Ovary (tissue), 10 donors: ENCODE data around the gene IL18. TPM values are rescaled to one million over a fixed set of nuclear protein-coding genes. Genes with fewer than 3 reads are reported as not detected.

Source experiments
- DNase-seq, 5 donors: peaks; one replicate each; pipeline ENCODE4 v3.0.0-alpha.2; 2019 to 2020
- H3K27ac ChIP-seq, 2 donors: fragments of 200-600 bp; one replicate each; pipeline versions ENCODE4 v1.5.1 to v1.8.0; 2019 to 2022
- H3K27me3 ChIP-seq: fragments of 200-600 bp; one replicate; pipeline ENCODE4 v1.8.0; 2022
- H3K36me3 ChIP-seq: fragments of 200-600 bp; sonication (generic); one replicate; pipeline ENCODE4 v1.5.1; 2019
- H3K4me1 ChIP-seq: one replicate; pipeline ENCODE4 v1.8.1; 2013; ENCODE audit warnings: mild to moderate bottlenecking, moderate library complexity; ENCODE audit not compliant: insufficient read depth
- H3K4me3 ChIP-seq: fragments of 200-600 bp; sonication (generic); one replicate; pipeline ENCODE4 v1.5.1; 2017
- H3K9me3 ChIP-seq, 2 donors: fragments of 200-600 bp in 1 of 2; sonication (generic) in 1 of 2; one replicate each; pipeline versions ENCODE4 v1.5.1 to v1.8.1; 2013 to 2019; ENCODE audit warnings: mild to moderate bottlenecking in 1 of 2, moderate library complexity in 1 of 2
- EP300 ChIP-seq: sonication (generic); formaldehyde crosslinking; IDR thresholded peaks from one replicate; pipeline ENCODE4 v1.6.1; 2017; ENCODE audit warnings: antibody characterized with exemption
- POLR2A ChIP-seq: fragments of 450-650 bp; IDR thresholded peaks from one replicate; pipeline ENCODE4 v1.6.1; 2017; ENCODE audit warnings: antibody characterized with exemption, mild to moderate bottlenecking, moderate library complexity
- WGBS, 3 donors: extraction: QIAGEN DNeasy Blood & Tissue Kit in 1 of 3; methylation state at CpG; one replicate each; pipeline versions ENCODE4 v1.1.5 to v1.1.7; 2013 to 2017; 5-methylcytosine and 5-hydroxymethylcytosine counted together
- intact Hi-C, 4 donors: fragments of 100-400 bp; cut with DNase I; formaldehyde crosslinking; loops; one replicate each; pipeline versions ENCODE4 v1.11.0 to v1.15.1; 2022 to 2023
- long read RNA-seq, 3 donors: library from polyadenylated mRNA in 2 of 3; unstranded in 2 of 3; transcript quantifications; one replicate each; pipeline ENCODE4 v2.0.0 and lab custom pipeline, GENCODE V29; 2021 to 2026
- polyA plus RNA-seq, 2 donors: library from polyadenylated mRNA; stranded (reverse); fragments of 200-250 nt in 1 of 2; fragments of 350-450 nt in 1 of 2; fragmentation: Illumina TruSeq in 1 of 2; extraction: RNeasy Lipid Tissue Mini Kit (QIAGEN cat#74804) in 1 of 2; gene quantifications; one replicate each; pipeline ENCODE4 v1.2.3, GENCODE V29; 2013 to 2014
- total RNA-seq, 7 donors: library from RNA; depleted of rRNA in 2 of 7; stranded (reverse); fragments of >200 nt in 2 of 7; fragmentation: NEBNext Ultra II Directional in 3 of 7; extraction: Animal tissue kit (Norgen Biotek cat#: 25700) in 3 of 7; gene quantifications; one replicate each; pipeline versions ENCODE4 v1.1.0 to v1.2.4, GENCODE V29; 2016 to 2023
- TF ChIP-seq, protein P1 (sequence below), 3 donors: fragments of 450-650 bp in 2 of 3; fragments of 200-600 bp in 1 of 3; IDR thresholded peaks; one replicate each; pipeline versions ENCODE4 v1.5.1 to v1.8.0; 2016 to 2022; ENCODE audit warnings: antibody characterized with exemption in 3 of 3, mild to moderate bottlenecking in 1 of 3
- donor health status: DM: no; HTN: no; CAD: no; lungs with moderate emphysema.
- donor health status: DM: no; HTN: no; CAD: no.
- donor health status: Bipolar disorder and iron deficiency.
- donor health status: DM: yes; HTN: yes; CAD: no.
- donor health status: DM: no; HTN: no; CAD: no.
- donor health status: DM: yes; HTN: yes; CAD: no.

IL18 gene
- total RNA-seq (10 to 100 TPM in 1 of 7 donors, 1 to 10 TPM in 6; 1.7 to 17.1 (median 3.5) TPM), polyA plus RNA-seq (1 to 10 TPM; 2.2 to 7.7 TPM)
- long read RNA-seq, donor 1, partial matches to known transcripts: 1 of 2 reads
- long read RNA-seq, donor 1, other reads (novel, unspliced or antisense): 1 of 2 reads
- long read RNA-seq, donor 2: 0 reads
- long read RNA-seq, donor 3, partial matches to known transcripts: 0 of 1 reads
- long read RNA-seq, donor 3, other reads (novel, unspliced or antisense): 1 of 1 reads

DNA sequence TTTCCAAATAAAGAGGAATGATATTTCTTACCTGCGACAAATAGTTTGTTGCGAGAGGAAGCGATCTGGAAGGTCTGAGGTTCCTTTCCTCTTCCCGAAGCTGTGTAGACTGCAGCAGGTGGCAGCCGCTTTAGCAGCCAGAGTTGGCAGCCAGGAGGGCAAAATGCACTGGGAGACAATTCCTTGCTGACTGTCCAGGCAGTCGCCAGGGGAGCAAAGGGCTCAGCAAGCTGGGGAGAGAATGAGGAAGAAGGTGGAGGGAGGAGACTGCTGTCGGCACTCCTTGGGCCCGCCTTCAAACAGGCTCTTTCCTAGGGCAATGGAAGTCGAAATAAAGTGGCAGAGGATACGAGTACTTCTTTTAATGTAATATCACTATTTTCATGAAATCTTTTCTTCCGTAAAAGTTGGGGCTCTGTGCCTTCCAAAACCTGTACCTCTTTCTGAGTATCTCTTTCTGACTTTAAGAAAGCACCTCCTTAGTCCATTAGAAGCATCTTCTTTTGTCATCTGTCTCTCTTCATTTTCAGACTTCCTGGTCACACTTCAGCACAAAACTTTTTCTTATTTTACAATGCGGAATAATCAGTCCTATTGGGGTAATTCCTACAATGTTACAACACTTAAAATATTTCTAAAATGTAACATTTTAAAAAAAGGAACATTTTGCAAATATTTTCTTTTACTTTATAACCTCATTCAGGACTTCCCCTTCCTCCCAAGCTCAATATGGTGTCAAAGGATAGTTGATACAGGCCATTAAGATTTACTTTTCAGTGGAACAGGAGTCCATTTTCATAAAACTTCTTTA, at the start of gene IL18:
Gene IL18 (minus strand): TSS at position 220 of the 811 bp plus-strand sequence. CDS start 9,041 bp downstream, outside the sequence.
- 71 to 85% (median 75%) methylated on average over 12 of the region's 12 CpGs for WGBS, 3 donors
- H3K27ac ChIP-seq: no peak within 1 kb of the TSS
- no peak within 1 kb of the TSS for H3K4me3 ChIP-seq
- H3K36me3 ChIP-seq: no peaks in the 10 kb centered on the region
- H3K27me3 ChIP-seq: no peaks in the 10 kb centered on the region
- TF ChIP-seq POLR2A: no peak
- TF ChIP-seq, protein P1, sequence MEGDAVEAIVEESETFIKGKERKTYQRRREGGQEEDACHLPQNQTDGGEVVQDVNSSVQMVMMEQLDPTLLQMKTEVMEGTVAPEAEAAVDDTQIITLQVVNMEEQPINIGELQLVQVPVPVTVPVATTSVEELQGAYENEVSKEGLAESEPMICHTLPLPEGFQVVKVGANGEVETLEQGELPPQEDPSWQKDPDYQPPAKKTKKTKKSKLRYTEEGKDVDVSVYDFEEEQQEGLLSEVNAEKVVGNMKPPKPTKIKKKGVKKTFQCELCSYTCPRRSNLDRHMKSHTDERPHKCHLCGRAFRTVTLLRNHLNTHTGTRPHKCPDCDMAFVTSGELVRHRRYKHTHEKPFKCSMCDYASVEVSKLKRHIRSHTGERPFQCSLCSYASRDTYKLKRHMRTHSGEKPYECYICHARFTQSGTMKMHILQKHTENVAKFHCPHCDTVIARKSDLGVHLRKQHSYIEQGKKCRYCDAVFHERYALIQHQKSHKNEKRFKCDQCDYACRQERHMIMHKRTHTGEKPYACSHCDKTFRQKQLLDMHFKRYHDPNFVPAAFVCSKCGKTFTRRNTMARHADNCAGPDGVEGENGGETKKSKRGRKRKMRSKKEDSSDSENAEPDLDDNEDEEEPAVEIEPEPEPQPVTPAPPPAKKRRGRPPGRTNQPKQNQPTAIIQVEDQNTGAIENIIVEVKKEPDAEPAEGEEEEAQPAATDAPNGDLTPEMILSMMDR (IDR thresholded peaks at IDR 0.05): no peak
- no peak for TF ChIP-seq EP300
- H3K4me1 ChIP-seq: no peaks in the 10 kb centered on the region
- intact Hi-C loops: no loop called here
- no peaks in the 10 kb centered on the region for H3K9me3 ChIP-seq
- no peak for DNase-seq

DNA sequence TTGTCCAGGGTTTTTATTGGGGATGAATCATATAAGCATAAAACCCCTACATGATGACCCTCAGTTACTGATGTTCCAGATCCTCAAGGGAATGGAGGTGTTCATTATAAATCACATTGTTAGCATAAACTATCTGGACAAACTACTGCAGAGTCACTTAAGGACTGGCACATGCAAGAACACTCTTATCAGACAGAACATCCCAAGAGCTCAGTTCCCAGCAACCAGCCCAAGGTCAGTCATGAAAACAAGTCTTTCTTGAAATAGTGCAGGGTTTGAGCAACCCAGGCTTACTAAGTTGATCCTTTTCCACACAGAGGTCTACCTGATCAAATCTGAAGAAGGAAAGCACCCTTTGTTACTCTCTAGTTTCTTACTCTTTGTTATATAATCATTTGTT, 48.8 kb upstream of the IL18 start:
- no peak for TF ChIP-seq EP300
- TF ChIP-seq, protein P1 (IDR thresholded peaks at IDR 0.05): no peak
- TF ChIP-seq POLR2A: no peak
- Histone ChIP-seq H3K4me1 (no peaks in the 10 kb centered on the region), H3K27me3 (no peaks in the 10 kb centered on the region), H3K9me3 (no peaks in the 10 kb centered on the region), H3K4me3 (no peak overlapping the region), H3K36me3 (no peaks in the 10 kb centered on the region), H3K27ac (no peak overlapping the region)
- intact Hi-C loops: loop anchor here in 1 of 4 donors (10.0 kb wide), 1 partner anchor 1082 kb away; no protein-coding TSS in a partner anchor
- DNase-seq: no peak

DNA sequence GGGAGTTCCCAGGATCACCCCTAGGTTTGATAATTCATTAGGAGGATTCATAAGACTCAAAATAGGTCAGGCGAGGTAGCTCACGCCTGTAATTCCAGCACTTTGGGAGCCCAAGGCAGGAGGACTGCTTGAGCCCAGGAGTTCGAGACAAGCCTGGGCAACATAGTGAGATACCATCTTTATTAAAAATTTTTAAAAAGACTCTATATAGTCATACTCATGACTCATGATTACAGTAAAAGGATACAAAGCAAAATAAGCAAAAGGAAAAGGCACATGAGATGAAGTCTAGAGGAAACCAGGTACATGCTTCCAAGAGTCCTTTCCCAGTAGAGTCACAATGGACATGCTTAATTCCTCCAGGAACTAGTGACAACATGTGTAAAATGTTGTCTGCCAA, 48.4 kb upstream of the IL18 start:
- TF ChIP-seq, protein P1 (IDR thresholded peaks at IDR 0.05): no peak
- no peak for TF ChIP-seq POLR2A
- no peak for TF ChIP-seq EP300
- H3K9me3 ChIP-seq: no peaks in the 10 kb centered on the region
- no peak overlapping the region for H3K4me3 ChIP-seq
- 93 to 97% (median 95%) methylated on average over 3 of the region's 3 CpGs for WGBS, 3 donors
- H3K4me1 ChIP-seq: no peaks in the 10 kb centered on the region
- DNase-seq: no peak
- no peaks in the 10 kb centered on the region for H3K27me3 ChIP-seq
- intact Hi-C loops: loop anchor here in 1 of 4 donors (10.0 kb wide), 1 partner anchor 1083 kb away; no protein-coding TSS in a partner anchor
- no peak overlapping the region for H3K27ac ChIP-seq
- no peaks in the 10 kb centered on the region for H3K36me3 ChIP-seq

DNA sequence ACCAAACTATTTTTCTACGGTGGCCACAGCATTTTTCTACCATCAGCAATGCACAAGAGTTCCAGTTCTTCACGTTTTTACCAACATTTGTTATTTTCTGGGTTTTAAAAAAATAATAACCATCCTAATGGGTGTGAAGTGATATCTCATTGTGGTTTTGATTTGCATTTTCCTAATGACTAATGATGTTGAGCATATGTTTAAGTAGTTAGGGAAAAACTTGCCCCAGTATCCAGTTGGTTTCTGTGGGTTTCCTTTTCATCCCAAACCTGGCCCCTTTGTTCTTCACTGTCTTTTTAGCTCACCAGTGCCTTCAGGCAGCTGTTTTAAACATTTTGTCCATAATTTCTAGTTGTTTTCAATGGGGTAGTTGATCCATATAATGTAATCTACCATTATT, 47.6 kb upstream of the IL18 start:
- H3K4me1 ChIP-seq: no peaks in the 10 kb centered on the region
- H3K4me3 ChIP-seq: no peak overlapping the region
- H3K27ac ChIP-seq: no peak overlapping the region
- TF ChIP-seq, protein P1 (IDR thresholded peaks at IDR 0.05): no peak
- TF ChIP-seq POLR2A (no peak), EP300 (no peak)
- H3K9me3 ChIP-seq: no peaks in the 10 kb centered on the region
- no peak for DNase-seq
- intact Hi-C loops: loop anchor here in 1 of 4 donors (10.0 kb wide), 1 partner anchor 1083 kb away; no protein-coding TSS in a partner anchor
- WGBS, 3 donors: 48 to 63% (median 53%) methylated on average over 2 of the region's 2 CpGs
- H3K36me3 ChIP-seq: no peaks in the 10 kb centered on the region
- no peaks in the 10 kb centered on the region for H3K27me3 ChIP-seq
